ENCODE results near the gene UBE2E2.

The UBE2E2 gene

DNA sequence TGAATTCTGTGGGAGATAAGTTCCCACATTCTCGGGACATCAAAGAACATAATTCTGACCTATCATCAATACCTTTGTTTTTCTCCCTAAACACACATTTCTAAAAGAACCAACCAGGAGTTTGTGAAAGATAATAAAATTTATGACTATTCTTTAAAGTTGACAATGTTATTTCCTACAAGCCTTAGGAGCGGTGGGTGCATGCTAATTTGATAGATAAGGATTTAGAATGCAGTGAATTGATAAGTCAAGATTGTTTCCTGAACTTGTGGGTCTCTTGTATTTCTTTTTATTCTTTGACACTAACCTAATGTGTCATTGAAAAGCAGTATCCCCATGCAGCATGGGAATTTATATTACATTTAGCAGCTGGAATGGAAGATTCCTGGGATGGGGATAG, 10.3 kb upstream of the UBE2E2 start:
- no peak overlapping the region for H3K4me3 ChIP-seq (ENCODE audit: low read depth, low read length)

GRCh38 chr3:23193831-23194230, 9.3 kb upstream of the UBE2E2 start:
- H3K4me3 ChIP-seq (ENCODE audit: low read depth, low read length): no peak overlapping the region

DNA sequence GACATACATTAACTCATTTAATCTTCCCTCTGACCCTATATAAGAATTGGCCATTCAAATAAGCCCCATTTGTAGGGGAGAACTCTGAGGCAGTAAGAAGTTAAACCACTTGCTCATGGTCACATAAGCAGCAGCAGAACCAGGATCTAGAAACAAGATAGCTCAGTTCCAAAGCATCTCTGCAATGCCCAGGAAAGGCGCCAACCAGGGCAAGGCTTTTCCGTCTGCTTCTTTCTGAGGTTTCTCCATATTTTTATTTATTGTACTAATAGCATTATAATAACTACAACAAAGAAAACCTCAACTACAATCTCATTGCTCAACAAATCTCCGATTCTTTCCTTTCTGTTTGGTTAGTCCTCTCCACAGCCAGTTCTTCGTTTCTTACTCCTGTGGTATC, 4.3 kb upstream of the UBE2E2 start:
- no peak overlapping the region for H3K4me3 ChIP-seq (ENCODE audit: low read depth, low read length)

GRCh38 chr3:23199649-23200048, 3.5 kb upstream of the UBE2E2 start:
- H3K4me3 ChIP-seq (ENCODE audit: low read depth, low read length): no peak overlapping the region

GRCh38 chr3:23201154-23201838, 1.8 kb upstream of the UBE2E2 start:
- no peak overlapping the region for H3K4me3 ChIP-seq (ENCODE audit: low read depth, low read length)

DNA sequence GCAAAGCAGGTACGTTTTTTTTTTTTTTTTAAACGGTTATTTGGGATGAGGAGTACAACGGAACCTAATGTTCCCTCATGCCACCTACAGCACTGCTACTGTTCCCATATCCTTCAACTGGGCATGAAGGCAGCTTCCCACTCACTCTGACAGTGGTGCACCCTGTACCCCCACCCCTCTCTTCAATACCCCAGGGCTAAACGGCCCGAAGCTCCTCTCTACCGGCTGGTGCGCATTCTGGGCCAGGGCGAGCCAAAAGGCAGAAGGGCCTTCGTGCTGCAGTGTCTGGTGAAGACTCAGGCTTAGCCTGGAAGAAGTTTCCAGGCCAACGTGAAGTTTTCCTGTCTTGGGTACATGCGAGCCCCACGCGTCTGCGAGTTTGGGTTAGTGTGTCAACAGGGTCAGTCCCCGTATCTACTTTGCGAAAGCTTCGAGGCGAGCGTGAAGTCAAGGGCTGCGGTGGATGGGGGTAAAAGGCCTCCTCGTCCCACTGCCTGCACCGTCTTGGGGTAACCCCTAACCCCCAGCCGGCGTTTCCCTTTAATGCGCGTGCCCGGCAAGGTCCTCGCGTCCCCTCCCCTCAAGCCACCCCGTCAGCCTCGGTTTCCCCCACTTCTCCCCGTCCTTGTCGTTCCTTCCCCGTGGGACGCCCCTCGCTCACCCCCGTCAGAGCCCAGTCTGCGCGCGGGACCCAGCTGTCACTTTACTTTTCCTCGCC, 765 bp upstream of the UBE2E2 start:
- peak overlapping the region; percentile 70 for H3K4me3 ChIP-seq (ENCODE audit: low read depth, low read length)

DNA sequence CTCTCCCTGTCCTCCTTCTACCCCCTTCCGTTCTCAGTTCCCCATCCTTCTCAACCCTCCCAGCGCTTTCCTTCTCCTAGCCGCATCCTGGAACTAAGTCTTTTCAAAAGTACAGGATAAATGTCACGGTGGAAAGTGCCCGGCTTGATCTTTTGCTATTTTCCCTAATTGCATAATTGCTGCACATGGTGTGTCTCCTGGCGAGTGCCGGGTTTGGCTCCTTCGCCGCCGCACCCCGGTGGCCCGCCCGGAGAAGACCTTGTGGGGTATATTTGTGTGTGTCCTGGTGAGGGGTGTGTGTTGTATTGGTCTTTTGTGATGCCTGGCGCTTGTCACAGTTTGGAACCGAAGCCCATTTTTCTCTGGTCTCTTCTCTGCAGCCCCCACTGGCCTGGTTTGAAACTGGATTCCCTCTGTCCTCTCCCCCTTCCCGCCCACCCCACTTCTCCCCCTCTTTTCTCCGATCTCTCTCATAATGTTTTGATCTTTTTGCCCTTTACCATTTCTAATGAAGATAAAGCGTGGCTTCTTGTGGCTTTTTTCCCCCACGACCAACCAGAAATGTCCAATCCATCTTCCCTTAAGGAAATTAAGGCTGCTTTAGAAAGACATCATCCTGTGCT, 692 bp downstream of the UBE2E2 start:
- H3K4me3 ChIP-seq (ENCODE audit: low read depth, low read length): peak overlapping the region; percentile 89

- H3K4me3 ChIP-seq (ENCODE audit: low read depth, low read length): no peak overlapping the region
Measured at GRCh38 chr3:23206366-23206765, 3.2 kb downstream of the UBE2E2 start.

DNA sequence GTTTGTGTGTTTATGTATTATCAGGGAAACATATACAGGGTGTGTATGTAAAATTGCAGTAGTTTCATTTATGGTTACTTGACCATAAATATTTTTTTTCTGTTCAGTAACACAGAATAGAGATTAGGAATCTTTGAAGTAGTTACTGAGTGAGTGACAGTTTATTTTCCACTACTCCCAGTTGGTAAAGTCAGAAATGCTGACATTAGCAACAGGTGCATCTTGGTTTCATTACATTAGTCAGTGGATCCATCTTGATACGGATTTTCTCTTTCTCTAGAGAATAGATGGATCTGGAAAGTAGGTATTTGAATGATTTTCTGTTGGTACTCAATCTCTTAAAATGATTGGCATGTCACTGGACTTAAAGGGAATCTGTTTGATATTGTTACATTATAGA, 6.0 kb downstream of the UBE2E2 start:
- H3K4me3 ChIP-seq (ENCODE audit: low read depth, low read length): no peak overlapping the region

GRCh38 chr3:23209747-23210487, 6.8 kb downstream of the UBE2E2 start:
- no peak overlapping the region for H3K4me3 ChIP-seq (ENCODE audit: low read depth, low read length)

- H3K4me3 ChIP-seq (ENCODE audit: low read depth, low read length): no peak overlapping the region
Measured at GRCh38 chr3:23213813-23214212, 10.7 kb downstream of the UBE2E2 start.

GRCh38 chr3:23217872-23218554, 14.9 kb downstream of the UBE2E2 start:
- H3K4me3 ChIP-seq (ENCODE audit: low read depth, low read length): no peak overlapping the region

- H3K4me3 ChIP-seq (ENCODE audit: low read depth, low read length): no peak overlapping the region
Measured at GRCh38 chr3:23219117-23219516, 16.0 kb downstream of the UBE2E2 start.

GRCh38 chr3:23219552-23219951, 16.4 kb downstream of the UBE2E2 start:
- no peak overlapping the region for H3K4me3 ChIP-seq (ENCODE audit: low read depth, low read length)

GRCh38 chr3:23221136-23221535, 18.0 kb downstream of the UBE2E2 start:
- H3K4me3 ChIP-seq (ENCODE audit: low read depth, low read length): no peak overlapping the region

GRCh38 chr3:23232016-23232415, 28.9 kb downstream of the UBE2E2 start:
- no peak overlapping the region for H3K4me3 ChIP-seq (ENCODE audit: low read depth, low read length)

DNA sequence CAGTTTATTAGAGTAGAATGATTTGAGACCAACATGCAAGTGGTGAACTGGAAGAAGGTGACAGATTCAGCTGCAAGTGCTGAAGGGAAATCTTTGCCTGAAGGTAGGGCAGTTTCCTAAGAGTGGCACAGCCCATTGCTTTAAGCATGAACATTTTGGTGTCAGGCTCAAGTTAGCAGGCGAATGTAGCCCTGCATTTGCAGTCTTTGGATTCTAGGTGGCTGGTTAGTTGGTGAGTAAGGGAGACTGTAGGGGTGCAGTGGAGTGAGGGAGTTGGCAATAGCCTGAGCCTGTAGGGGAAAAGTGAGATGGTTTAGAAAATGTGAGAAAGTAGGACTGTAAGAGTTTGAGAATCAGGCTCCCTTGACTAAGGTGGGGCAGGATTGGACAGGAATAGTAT, 29.7 kb downstream of the UBE2E2 start:
- H3K4me3 ChIP-seq (ENCODE audit: low read depth, low read length): no peak overlapping the region

DNA sequence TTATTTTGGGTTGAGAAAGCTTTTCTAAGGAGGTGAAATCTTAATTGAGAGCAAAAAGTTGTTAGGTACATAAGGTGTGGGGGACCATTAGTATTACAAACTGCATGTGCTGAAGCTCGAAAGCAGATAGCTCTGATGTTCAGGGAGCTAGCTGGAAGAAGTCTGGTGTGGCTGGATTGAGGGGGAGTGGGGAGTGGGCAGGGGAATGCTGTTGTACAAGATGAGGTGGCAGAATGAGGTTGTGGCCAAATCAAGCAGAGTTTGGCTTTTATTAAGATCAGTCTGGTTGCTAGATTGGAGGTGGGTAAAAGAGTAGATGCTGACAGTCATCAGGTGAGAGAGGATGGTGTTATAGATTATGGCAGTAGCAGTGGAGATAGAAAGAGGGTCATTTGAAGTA, 32.1 kb downstream of the UBE2E2 start:
- H3K4me3 ChIP-seq (ENCODE audit: low read depth, low read length): no peak overlapping the region

- no peak overlapping the region for H3K4me3 ChIP-seq (ENCODE audit: low read depth, low read length)
Measured at GRCh38 chr3:23236890-23237289, 33.8 kb downstream of the UBE2E2 start.

DNA sequence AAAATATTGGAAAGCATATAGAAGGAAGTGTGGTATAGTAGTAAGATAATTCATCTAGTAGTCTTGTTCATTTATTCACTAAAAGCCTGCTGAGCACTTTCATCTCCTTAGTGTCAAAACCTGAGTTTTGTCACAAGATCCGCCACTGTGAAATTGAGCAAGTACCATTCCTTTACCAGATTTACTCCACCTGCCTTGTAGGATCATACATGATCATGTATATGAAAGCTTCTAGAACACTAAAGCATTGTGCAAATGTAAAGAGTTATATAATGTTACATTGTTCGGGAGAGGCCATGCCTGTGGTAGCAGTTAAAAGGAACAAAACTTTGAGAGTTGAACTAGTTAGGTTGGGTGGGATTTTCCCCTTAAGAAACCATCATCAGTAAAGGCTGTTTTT, 35.0 kb downstream of the UBE2E2 start:
- H3K4me3 ChIP-seq (ENCODE audit: low read depth, low read length): no peak overlapping the region

- no peak overlapping the region for H3K4me3 ChIP-seq (ENCODE audit: low read depth, low read length)
Measured at GRCh38 chr3:23238578-23238977, 35.5 kb downstream of the UBE2E2 start.
